PC-9 (cell line): Measurements from ENCODE around the gene UGT1A10. TPM values are rescaled to one million over a fixed set of nuclear protein-coding genes. Genes with fewer than 3 reads are reported as not detected.
"Not testable (repeated sequence)": the region's sequence is repeated elsewhere in the genome, so short reads cannot be mapped to it uniquely, and the experiment has no call there.

ENCODE experiments used
- BruUV-seq: library from RNA; stranded (reverse); fragments of 400-500 nt; replicated peaks from 2 replicates; lab custom pipeline; 2021; lab: Mats Ljungman, UMichigan
- CTCF ChIA-PET: fragments of 300-600 bp; sonication (Branson Sonifier 250); formaldehyde crosslinking; loops from one replicate; lab custom pipeline; 2022; ENCODE audit warnings: antibody characterized with exemption; lab: Charles Lee
- POLR2A ChIA-PET: fragments of 300-600 bp; sonication (Branson Sonifier 250); formaldehyde crosslinking; loops from one replicate; lab custom pipeline; 2022; ENCODE audit warnings: antibody characterized with exemption; ENCODE audit not compliant: unreplicated experiment; lab: Charles Lee
- DNase-seq, 2 experiments: peaks; one replicate each; pipeline versions ENCODE4 v3.0.0 to v3.0.0-alpha.2; 2015 to 2022; ENCODE audit warnings: mixed read lengths in 1 of 2
- H2AFZ ChIP-seq: fragments of 200-600 bp; sonication (generic); 2 replicates; pipeline ENCODE4 v1.8.1; 2017; ENCODE audit warnings: antibody characterized with exemption
- H3F3A ChIP-seq: fragments of 200-600 bp; sonication (generic); 2 replicates; pipeline ENCODE4 v1.8.1; 2017; ENCODE audit warnings: antibody characterized with exemption, mild to moderate bottlenecking, low read depth; ENCODE audit not compliant: insufficient read depth
- H3K27ac ChIP-seq: fragments of 200-600 bp; sonication (generic); 2 replicates; pipeline ENCODE4 v1.6.1; 2016; ENCODE audit warnings: mixed run types
- H3K27me3 ChIP-seq: fragments of 200-600 bp; sonication (generic); 2 replicates; pipeline ENCODE4 v1.6.1; 2016; ENCODE audit warnings: low read depth, mixed run types; ENCODE audit not compliant: insufficient read depth
- H3K36me3 ChIP-seq: fragments of 200-600 bp; sonication (generic); 2 replicates; pipeline ENCODE4 v1.6.1; 2016; ENCODE audit warnings: low read depth, mixed run types
- H3K4me1 ChIP-seq: fragments of 200-600 bp; sonication (generic); replicated peaks from 2 replicates; pipeline ENCODE4 v1.6.1; 2016; ENCODE audit warnings: mixed run types; ENCODE audit not compliant: insufficient read depth
- H3K4me2 ChIP-seq: fragments of 200-600 bp; sonication (generic); 2 replicates; pipeline ENCODE4 v1.6.1; 2017; ENCODE audit warnings: mixed run types
- H3K4me3 ChIP-seq: fragments of 200-600 bp; sonication (generic); 2 replicates; pipeline ENCODE4 v1.6.1; 2016; ENCODE audit warnings: mixed run types
- H3K79me2 ChIP-seq: fragments of 200-600 bp; sonication (generic); 2 replicates; pipeline ENCODE4 v1.6.1; 2017; ENCODE audit warnings: low read depth, mixed run types
- H3K9me2 ChIP-seq: fragments of 200-600 bp; sonication (generic); 2 replicates; pipeline ENCODE4 v1.8.1; 2017; ENCODE audit warnings: mild to moderate bottlenecking; ENCODE audit not compliant: insufficient read depth
- H3K9me3 ChIP-seq: fragments of 200-600 bp; sonication (generic); 2 replicates; pipeline ENCODE4 v1.8.1; 2016; ENCODE audit warnings: low read depth; ENCODE audit not compliant: insufficient read depth
- H4K20me1 ChIP-seq: fragments of 200-600 bp; sonication (generic); 2 replicates; pipeline ENCODE4 v1.8.1; 2017; ENCODE audit not compliant: insufficient read depth
- CTCF ChIP-seq: fragments of 200-600 bp; sonication (generic); conservative IDR thresholded peaks from 2 replicates; pipeline ENCODE4 v1.6.1; 2017; ENCODE audit warnings: mixed run types, antibody characterized with exemption, mild to moderate bottlenecking, moderate library complexity
- EZH2 ChIP-seq: fragments of 200-600 bp; sonication (generic); IDR thresholded peaks from 2 replicates; pipeline ENCODE4 v1.8.0; 2017; ENCODE audit warnings: antibody characterized with exemption, low read depth
- intact Hi-C: fragments of 100-400 bp; cut with micrococcal nuclease; formaldehyde crosslinking; loops from one replicate; pipeline ENCODE4 v1.10.0; 2022; ENCODE audit not compliant: unreplicated experiment
- total RNA-seq: library from RNA; stranded (reverse); gene quantifications from 2 replicates; pipeline ENCODE4 v1.2.3, GENCODE V29; 2021

The UGT1A10 gene
- total RNA-seq, 1 experiment from 2014 or later = not detected

GRCh38 chr2:233643128-233643527 is 6.9 kb downstream of the UGT1A10 start:
- H3K4me3 ChIP-seq = no peak overlapping the region
- CTCF ChIA-PET = interaction anchor here (0.5 to 0.6 kb wide), 3 partner anchors 18 to 86 kb away, joined by 3 read pairs; no protein-coding TSS in a partner anchor
- H4K20me1 ChIP-seq = no peaks in the 10 kb centered on the region
- H3K27me3 ChIP-seq = no peaks in the 10 kb centered on the region
- H2AFZ ChIP-seq = no peak overlapping the region
- intact Hi-C loops = no loop called here
- TF ChIP-seq CTCF (peak; percentile 69), EZH2 (no peak)
- POLR2A ChIA-PET = interaction anchor here (0.7 kb wide), 2 partner anchors 49 to 221 kb away, joined by 3 read pairs; no protein-coding TSS in a partner anchor
- DNase-seq = peak; percentile 45 to 77
- peaks cover 13% of the 10 kb centered on the region; the same call in 1 of the 2 replicates for H3K4me1 ChIP-seq
- no peak overlapping the region for H3K27ac ChIP-seq
- H3K4me2 ChIP-seq = no peak overlapping the region
- peaks cover 9% of the 10 kb centered on the region for H3F3A ChIP-seq
- H3K79me2 ChIP-seq = no peaks in the 10 kb centered on the region
- H3K9me2 ChIP-seq = no peaks in the 10 kb centered on the region
- H3K36me3 ChIP-seq = no peaks in the 10 kb centered on the region
- peaks cover 34% of the 10 kb centered on the region for H3K9me3 ChIP-seq
- no TSS peak for BruUV-seq

GRCh38 chr2:233646033-233646432 is 9.8 kb downstream of the UGT1A10 start:
- CTCF ChIA-PET, H3K27me3 ChIP-seq, DNase-seq, H3K79me2 ChIP-seq, H4K20me1 ChIP-seq, H3K36me3 ChIP-seq, H3K27ac ChIP-seq, intact Hi-C loops, H3K9me2 ChIP-seq, H3K4me3 ChIP-seq, BruUV-seq, H2AFZ ChIP-seq, H3K4me2 ChIP-seq, POLR2A ChIA-PET: not testable (repeated sequence)
- Histone ChIP-seq H3K4me1 (peaks cover 30% of the 10 kb centered on the region), H3K9me3 (peaks cover 34% of the 10 kb centered on the region), H3F3A (peaks cover 23% of the 10 kb centered on the region)

GRCh38 chr2:233650981-233651380 is 14.7 kb downstream of the UGT1A10 start:
- TF ChIP-seq CTCF = no peak
- TF ChIP-seq EZH2 = no peak
- peak overlapping the region; percentile 58 for H3K4me2 ChIP-seq
- H3K4me3 ChIP-seq = peak overlapping the region; percentile 7; the same call in 1 of the 2 replicates
- H3K79me2 ChIP-seq = no peaks in the 10 kb centered on the region
- peak; percentile 52 to 89 for DNase-seq
- peak overlapping the region; percentile 28 for H2AFZ ChIP-seq
- ChIA-PET POLR2A (no interaction called here), CTCF (interaction anchor here (0.6 kb wide), 1 partner anchor 44 kb away, joined by 3 read pairs; no protein-coding TSS in a partner anchor)
- intact Hi-C loops = no loop called here
- no peaks in the 10 kb centered on the region for H3K27me3 ChIP-seq
- peaks cover 47% of the 10 kb centered on the region for H3K4me1 ChIP-seq
- H3K36me3 ChIP-seq = no peaks in the 10 kb centered on the region
- peaks cover 24% of the 10 kb centered on the region for H3F3A ChIP-seq
- H3K9me3 ChIP-seq = peaks cover 14% of the 10 kb centered on the region
- H3K9me2 ChIP-seq = no peaks in the 10 kb centered on the region
- no peaks in the 10 kb centered on the region for H4K20me1 ChIP-seq
- peak overlapping the region; percentile 75 for H3K27ac ChIP-seq
- no TSS peak for BruUV-seq
